ENCODE data around the gene RPS21. TPM values are rescaled to one million over a fixed set of nuclear protein-coding genes. Genes with fewer than 3 reads are reported as not detected.

RPS21 gene
- total and polyA plus RNA-seq, 9 of the 15 experiments (the other 6 are each of a cell fraction or from before 2014, with no cell fraction given), result 1,380 to 5,647 (median 3,091) TPM

DNA sequence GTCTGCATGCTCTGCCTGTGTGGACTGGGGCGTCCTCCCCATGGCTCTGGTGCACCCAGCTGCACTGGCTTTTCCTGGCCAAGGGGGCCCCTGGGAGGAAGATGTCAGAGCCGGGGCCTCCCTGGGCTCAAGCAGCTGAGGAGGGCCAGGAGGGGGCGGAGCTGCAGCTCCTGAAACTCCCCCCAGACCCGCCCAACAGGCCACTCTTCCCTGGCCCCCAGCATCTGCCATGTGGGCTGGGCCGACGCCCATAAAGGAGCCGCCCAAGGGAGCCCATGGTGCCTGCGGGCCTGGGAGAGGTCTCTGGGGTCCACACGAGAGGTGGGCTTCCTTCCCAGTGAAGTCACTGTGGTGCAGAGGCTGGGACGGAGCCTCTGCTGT lies 36.4 kb downstream of the RPS21 start:
- intact Hi-C loops (cut with micrococcal nuclease), result no loop called here
- no peaks in the 10 kb centered on the region for H3K9me3 ChIP-seq (replicated peaks; ENCODE audit: control insufficient read depth, insufficient read depth, low read depth, low read length)
- TF ChIP-seq ZBTB7A (IDR thresholded peaks at IDR 0.05; ENCODE audit: borderline replicate concordance, control insufficient read depth, low read depth, low read length) (peak; percentile 26; the same call in 1 of the 2 replicates), HDAC2 (IDR thresholded peaks at IDR 0.05) (no peak)
- DNase-seq (ENCODE audit: extremely low read depth in 1 of 4, low spot score in 3 of 4) (peak in 2 of 4 experiments; percentile 60 to 69), FAIRE-seq (no peak), ATAC-seq (peak; percentile 42)
- H2AFZ ChIP-seq (ENCODE audit: low read depth, low read length), result no peak overlapping the region
- no peaks in the 10 kb centered on the region for H3K9me1 ChIP-seq (ENCODE audit: control insufficient read depth, insufficient read depth, low read length)
- no peaks in the 10 kb centered on the region for H3K36me3 ChIP-seq (ENCODE audit: control insufficient read depth, insufficient read depth, low read length)
- no TSS peak for BruUV-seq (replicated peaks)
- no peak overlapping the region for H3K4me3 ChIP-seq
- peaks cover 0 to 42% of the 10 kb centered on the region in 2 experiments; a peak in 3 of 5 replicates for H3K27me3 ChIP-seq (ENCODE audit: control insufficient read depth in 2 of 2, insufficient read depth in 2 of 2, low read length in 2 of 2)
- in situ Hi-C loops (cut with MboI), result no loop called here
- no peak overlapping the region for H3K4me2 ChIP-seq (ENCODE audit: insufficient read depth, low read length)
- H4K20me1 ChIP-seq (replicated peaks; ENCODE audit: control insufficient read depth, insufficient read depth, low read length), result 0 out of 2 replicates have a peak, but pooled peaks cover 6% of the 10 kb centered on the region
- CTCF ChIA-PET (ENCODE audit: low intra/inter-chr PET ratio), result no interaction called here
- 0% methylated on average over 10 of the region's 10 CpGs for WGBS (ENCODE audit: insufficient coverage, low coverage, missing lambda C conversion rate)
- POLR2A ChIA-PET, result interaction anchor here (0.7 kb wide), 1 partner anchor 16 kb away, joined by 3 read pairs; no protein-coding TSS in a partner anchor
- peaks cover 8 to 77% of the 10 kb centered on the region in 2 experiments; a peak in 4 of 5 replicates for H3K4me1 ChIP-seq (replicated peaks in 1 of 2; ENCODE audit: control insufficient read depth in 2 of 2, insufficient read depth in 2 of 2, low read length in 2 of 2)
- H3K9ac ChIP-seq (ENCODE audit: insufficient read depth in 1 of 2, low read depth in 2 of 2, low read length in 2 of 2), result no peak overlapping the region
- H3K79me2 ChIP-seq (ENCODE audit: control insufficient read depth, insufficient read depth, low read length), result no peaks in the 10 kb centered on the region
- H3K27ac ChIP-seq (ENCODE audit: extremely low read depth, low read depth, low read length), result no peak overlapping the region

- 0 out of 2 replicates have a peak, but pooled peaks cover 6% of the 10 kb centered on the region for H4K20me1 ChIP-seq (replicated peaks; ENCODE audit: control insufficient read depth, insufficient read depth, low read length)
- no peaks in the 10 kb centered on the region for H3K9me3 ChIP-seq (replicated peaks; ENCODE audit: control insufficient read depth, insufficient read depth, low read depth, low read length)
- H3K9ac ChIP-seq (ENCODE audit: insufficient read depth in 1 of 2, low read depth in 2 of 2, low read length in 2 of 2), result no peak overlapping the region
- peaks cover 5 to 54% of the 10 kb centered on the region in 2 experiments; a peak in 3 of 5 replicates for H3K27me3 ChIP-seq (ENCODE audit: control insufficient read depth in 2 of 2, insufficient read depth in 2 of 2, low read length in 2 of 2)
- no peaks in the 10 kb centered on the region for H3K9me1 ChIP-seq (ENCODE audit: control insufficient read depth, insufficient read depth, low read length)
- ATAC-seq (no peak), DNase-seq (ENCODE audit: extremely low read depth in 1 of 4, low spot score in 3 of 4) (no peak), FAIRE-seq (no peak)
- no peaks in the 10 kb centered on the region for H3K36me3 ChIP-seq (ENCODE audit: control insufficient read depth, insufficient read depth, low read length)
- WGBS (ENCODE audit: insufficient coverage, low coverage, missing lambda C conversion rate), result 4% methylated on average over 18 of the region's 23 CpGs
- intact Hi-C loops (cut with micrococcal nuclease) (no loop called here), in situ Hi-C loops (cut with MboI) (no loop called here)
- no TSS peak for BruUV-seq (replicated peaks)
- no peak overlapping the region for H3K4me2 ChIP-seq (ENCODE audit: insufficient read depth, low read length)
- peaks cover 1 to 74% of the 10 kb centered on the region in 2 experiments; a peak in 4 of 5 replicates for H3K4me1 ChIP-seq (replicated peaks in 1 of 2; ENCODE audit: control insufficient read depth in 2 of 2, insufficient read depth in 2 of 2, low read length in 2 of 2)
- no peak overlapping the region for H3K27ac ChIP-seq (ENCODE audit: extremely low read depth, low read depth, low read length)
- H3K4me3 ChIP-seq, result no peak overlapping the region
- no peaks in the 10 kb centered on the region for H3K79me2 ChIP-seq (ENCODE audit: control insufficient read depth, insufficient read depth, low read length)
- H2AFZ ChIP-seq (ENCODE audit: low read depth, low read length), result no peak overlapping the region
- ChIA-PET CTCF (ENCODE audit: low intra/inter-chr PET ratio) (no interaction called here), POLR2A (no interaction called here)
- TF ChIP-seq E4F1 (CRISPR knock-in tag; IDR thresholded peaks at IDR 0.05; ENCODE audit: borderline replicate concordance), result no peak
- TF ChIP-seq HMBOX1 (IDR thresholded peaks at IDR 0.05), result no peak
- TF ChIP-seq TFAP4 (CRISPR knock-in tag; IDR thresholded peaks at IDR 0.05; ENCODE audit: borderline replicate concordance), result no peak
- TF ChIP-seq HNRNPUL1 (IDR thresholded peaks at IDR 0.05; ENCODE audit: low read length), result no peak
These were observed 37.6 kb downstream of the RPS21 start for GRCh38 chr20:62424249-62425107.
